NT2/D1 (cell line): ENCODE data around the gene VLDLR.

ENCODE experiments used
- SUZ12 ChIP-seq: IDR thresholded peaks from 2 replicates; pipeline ENCODE4 v1.6.1; 2011; ENCODE audit not compliant: insufficient read length, insufficient read depth; ENCODE audit errors: extremely low read depth
- YY1 ChIP-seq: IDR thresholded peaks from 2 replicates; pipeline ENCODE4 v1.6.1; 2011; ENCODE audit not compliant: insufficient read length, insufficient read depth
- ZNF274 ChIP-seq: IDR thresholded peaks from 2 replicates; pipeline ENCODE4 v1.6.1; 2011; ENCODE audit warnings: mild to moderate bottlenecking, low read depth, low read length

- TF ChIP-seq YY1 (no peak), ZNF274 (no peak), SUZ12 (no peak)
Observed at GRCh38 chr9:2700398-2700797, 78.8 kb downstream of the VLDLR start.
